KOPT-K1 (cell line): ENCODE data around the gene P2RX6.
"Not testable (repeated sequence)": the region's sequence is repeated elsewhere in the genome, so short reads cannot be mapped to it uniquely, and the experiment has no call there.

Source experiments
- H3K27ac ChIP-seq: fragments of 200-600 bp; sonication (generic); 2 replicates; pipeline ENCODE4 v1.5.1; 2016; ENCODE audit warnings: antibody characterized with exemption, mild to moderate bottlenecking, low read depth, low read length; ENCODE audit not compliant: poor library complexity, severe bottlenecking
- H3K36me3 ChIP-seq: fragments of 200-600 bp; sonication (generic); 2 replicates; pipeline ENCODE4 v1.5.1; 2017; ENCODE audit warnings: antibody characterized with exemption, mild to moderate bottlenecking, low read length, moderate library complexity; ENCODE audit not compliant: insufficient read depth
- H3K9me3 ChIP-seq: fragments of 200-600 bp; sonication (generic); 2 replicates; pipeline ENCODE4 v1.5.1; 2017; ENCODE audit warnings: antibody characterized with exemption, low read length, mild to moderate bottlenecking; ENCODE audit not compliant: insufficient read depth, poor library complexity, severe bottlenecking

Gene P2RX6

GRCh38 chr22:21014726-21015465 is at the start of gene P2RX6:
TSS of gene P2RX6 (plus strand) at chr22:21015165. CDS start at chr22:21015175, 10 bp downstream.
- no peaks in the 10 kb centered on the region for H3K36me3 ChIP-seq
- no peak within 1 kb of the TSS for H3K27ac ChIP-seq
- no peaks in the 10 kb centered on the region for H3K9me3 ChIP-seq

DNA sequence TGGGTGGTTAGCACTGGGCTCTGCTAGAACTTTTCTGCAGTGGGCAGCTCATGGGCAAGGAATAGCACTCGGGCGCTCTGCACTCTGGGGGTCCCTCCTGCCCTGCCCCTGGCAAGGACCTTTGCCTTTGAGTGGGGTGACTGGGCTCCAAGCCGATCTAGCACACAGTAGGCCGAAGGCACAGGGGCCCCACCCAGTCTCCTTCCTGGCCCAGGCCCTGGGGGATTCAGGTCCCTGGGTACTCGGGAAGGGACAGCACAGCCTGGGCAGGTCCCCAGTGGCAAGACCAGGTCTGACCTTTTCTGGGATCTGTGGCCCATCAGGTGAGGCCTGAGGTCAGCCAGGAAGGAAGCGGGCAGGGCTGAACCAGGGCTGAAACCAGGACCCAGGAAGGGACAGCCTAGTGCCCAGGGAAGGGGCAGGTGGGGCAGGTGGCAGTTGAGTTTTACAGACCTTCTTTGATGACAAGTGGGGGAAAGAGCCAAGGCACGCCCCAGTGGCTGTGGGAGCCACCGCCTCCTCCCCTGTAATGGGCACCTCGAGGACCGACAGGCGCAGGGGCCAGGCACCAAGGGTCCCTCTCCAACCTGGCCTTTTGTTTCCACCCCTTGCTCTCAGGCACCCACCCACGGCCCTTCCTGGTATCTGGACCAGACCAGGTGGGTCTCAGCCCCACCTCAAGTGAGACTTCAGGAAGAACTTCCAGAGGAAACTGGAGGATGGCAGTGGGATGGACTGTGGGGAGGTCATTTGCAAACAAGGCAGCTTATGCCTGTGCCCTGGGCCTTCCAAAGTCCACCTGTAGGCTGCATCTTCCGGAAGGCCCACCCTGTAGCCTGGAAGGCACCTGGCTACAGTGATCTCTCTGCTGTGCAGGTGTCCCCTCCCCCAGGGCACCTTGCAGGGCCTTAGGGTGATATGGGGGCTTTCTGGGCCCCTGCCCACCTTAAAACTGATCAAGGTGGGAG is 48.8 kb upstream of the P2RX6 start:
- Histone ChIP-seq H3K27ac (no peak overlapping the region), H3K36me3 (no peaks in the 10 kb centered on the region), H3K9me3 (no peaks in the 10 kb centered on the region)

- Histone ChIP-seq H3K9me3 (no peaks in the 10 kb centered on the region), H3K27ac (no peak within 1 kb of the TSS), H3K36me3 (no peaks in the 10 kb centered on the region)
Measured at GRCh38 chr22:20966883-20967696, 47.9 kb upstream of the P2RX6 start, which contains the start of gene AIFM3. TSS of gene AIFM3 (plus strand) at chr22:20967255. CDS start at chr22:20967945, 690 bp downstream.

GRCh38 chr22:20967697-20968211 is 47.2 kb upstream of the P2RX6 start:
- no peaks in the 10 kb centered on the region for H3K36me3 ChIP-seq
- no peak overlapping the region for H3K27ac ChIP-seq

DNA sequence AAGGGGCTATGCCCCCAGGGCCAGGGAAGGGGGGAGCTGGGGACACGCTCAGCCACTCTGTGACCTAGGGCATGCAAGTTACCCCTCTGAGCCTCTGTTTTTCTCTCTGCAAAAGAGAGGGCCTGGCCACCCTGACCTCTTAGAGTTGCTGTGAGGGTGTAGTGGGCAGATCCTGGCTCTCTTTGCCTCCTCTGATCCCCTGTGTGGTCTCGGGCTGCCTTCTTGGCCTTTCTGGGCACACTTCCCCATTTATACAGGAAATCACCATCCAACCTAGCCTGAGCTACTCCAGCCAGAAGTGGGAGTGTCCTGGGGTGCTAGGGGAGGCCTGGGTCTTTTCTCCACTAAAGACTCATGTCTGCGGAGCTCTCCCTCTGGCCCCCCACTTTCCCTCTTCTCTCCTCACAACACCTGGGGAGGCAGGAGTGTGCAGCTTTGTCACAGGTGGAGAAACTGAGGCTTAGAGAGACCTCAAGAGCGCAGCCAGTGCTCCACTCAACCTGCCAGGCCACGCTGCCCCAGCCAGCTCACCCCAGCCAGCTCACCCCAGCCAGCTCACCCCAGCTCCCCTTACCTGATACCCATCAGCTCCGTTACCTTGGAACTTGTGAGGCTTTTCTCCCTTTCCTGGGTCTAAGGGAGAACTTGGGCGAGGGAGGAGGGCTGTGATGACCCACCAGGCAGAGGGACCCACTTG is 46.5 kb upstream of the P2RX6 start:
- no peak overlapping the region for H3K27ac ChIP-seq
- no peaks in the 10 kb centered on the region for H3K36me3 ChIP-seq

More at GRCh38 chr22:20967697-20968211, 47.2 kb upstream of the P2RX6 start:
- no peaks in the 10 kb centered on the region for H3K9me3 ChIP-seq

DNA sequence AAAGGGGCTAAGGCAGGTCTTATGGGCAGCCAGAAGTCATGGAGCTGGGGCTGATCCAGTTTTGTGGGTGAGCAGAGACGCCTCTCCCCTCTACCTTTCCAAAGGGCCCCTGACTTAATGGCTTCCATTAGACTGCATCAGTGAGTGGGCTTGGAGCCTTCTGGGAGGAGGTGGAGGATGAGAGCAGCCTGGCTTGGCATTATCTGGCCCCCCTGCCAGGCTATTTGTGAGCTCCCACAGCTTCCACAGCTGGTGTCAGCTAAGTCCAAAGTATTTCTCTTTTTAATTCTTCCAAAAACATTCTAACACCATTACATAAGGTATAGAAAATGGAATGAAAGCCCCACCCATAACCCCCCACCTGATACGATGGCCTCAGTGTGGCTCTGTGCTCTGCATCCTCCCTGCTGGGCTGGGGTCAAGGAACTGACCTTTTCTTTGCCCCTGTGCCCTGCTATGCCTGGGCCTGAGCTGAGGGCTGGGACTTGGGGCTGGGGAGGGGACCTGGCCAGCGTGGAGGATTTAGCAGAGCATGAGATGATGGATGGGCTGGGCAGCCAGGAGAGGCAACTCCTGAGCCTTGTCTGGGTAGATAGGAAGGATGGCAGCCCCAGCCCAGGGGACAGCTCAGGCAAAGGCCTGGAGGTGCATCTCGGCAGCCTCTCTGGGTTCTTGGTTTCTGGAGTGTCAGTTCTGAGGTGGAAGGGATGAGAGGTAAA is 43.9 kb upstream of the P2RX6 start:
- Histone ChIP-seq H3K36me3 (no peaks in the 10 kb centered on the region), H3K27ac (no peak overlapping the region), H3K9me3 (no peaks in the 10 kb centered on the region)

More for the DNA sequence above, 46.5 kb upstream of the P2RX6 start:
- no peaks in the 10 kb centered on the region for H3K9me3 ChIP-seq

DNA sequence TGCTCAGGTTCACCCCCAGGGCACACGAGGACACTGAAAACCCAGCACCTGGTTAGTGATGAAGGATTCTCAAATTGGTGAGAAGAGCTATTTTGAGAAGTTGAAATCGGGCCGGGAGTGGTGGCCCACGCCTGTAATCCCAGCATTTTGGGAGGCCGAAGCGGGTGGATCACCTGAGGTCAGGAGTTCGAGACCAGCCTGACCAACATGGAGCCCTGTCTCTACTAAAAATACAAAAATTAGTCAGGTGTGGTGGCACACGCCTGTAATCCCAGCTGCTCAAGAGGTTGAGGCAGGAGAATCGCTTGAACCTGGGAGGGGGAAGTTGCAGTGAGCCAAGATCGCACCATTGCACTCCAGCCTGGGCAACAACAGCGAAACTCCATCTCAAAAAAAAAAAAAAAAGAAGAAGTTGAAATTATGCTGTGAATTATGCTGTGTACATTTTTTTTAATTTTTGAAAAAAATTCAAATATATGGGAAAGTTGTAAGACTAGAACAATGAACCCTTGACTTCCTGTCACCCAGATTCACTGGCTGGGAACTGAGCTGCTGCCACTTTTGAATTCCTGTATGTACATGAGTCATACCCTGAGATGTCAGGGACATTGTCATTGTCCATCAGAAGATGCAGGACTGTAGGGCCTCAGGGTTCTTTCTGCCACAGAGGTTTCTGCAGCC is 42.8 kb upstream of the P2RX6 start:
- not testable (repeated sequence) for H3K36me3 ChIP-seq, H3K9me3 ChIP-seq, H3K27ac ChIP-seq

- H3K9me3 ChIP-seq: no peaks in the 10 kb centered on the region
- no peak overlapping the region for H3K27ac ChIP-seq
- no peaks in the 10 kb centered on the region for H3K36me3 ChIP-seq
Measured at GRCh38 chr22:20972933-20973577, 41.9 kb upstream of the P2RX6 start.

- Histone ChIP-seq H3K27ac (no peak overlapping the region), H3K36me3 (no peaks in the 10 kb centered on the region), H3K9me3 (peaks cover 6% of the 10 kb centered on the region)
Measured at GRCh38 chr22:20973634-20974286, 41.2 kb upstream of the P2RX6 start.

DNA sequence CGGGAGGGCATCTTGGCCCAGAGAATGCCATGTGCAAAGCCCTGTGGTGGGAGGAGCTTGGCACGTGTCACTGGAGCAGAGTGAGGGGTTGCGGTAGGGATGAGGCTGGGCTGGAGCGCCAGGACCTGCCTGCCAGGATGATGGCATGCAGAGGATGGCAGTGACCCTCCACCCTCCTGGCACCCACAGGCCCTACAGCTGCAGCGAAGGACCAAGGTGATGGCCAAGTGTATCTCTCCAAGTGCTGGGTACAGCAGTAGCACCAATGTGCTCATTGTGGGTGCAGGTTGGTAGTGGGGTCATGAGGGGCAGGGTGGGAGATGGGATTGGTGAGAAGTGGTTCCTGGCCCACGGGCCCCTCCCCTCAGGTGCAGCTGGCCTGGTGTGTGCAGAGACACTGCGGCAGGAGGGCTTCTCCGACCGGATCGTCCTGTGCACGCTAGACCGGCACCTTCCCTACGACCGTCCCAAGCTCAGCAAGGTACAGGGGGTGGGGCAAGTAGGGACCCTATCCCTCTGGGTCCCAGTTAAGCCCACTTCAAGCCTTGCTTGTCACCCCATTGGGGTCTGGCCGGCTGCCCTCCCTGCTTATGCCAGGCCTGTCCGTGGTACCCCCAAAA is 40.5 kb upstream of the P2RX6 start:
- no peak overlapping the region for H3K27ac ChIP-seq
- no peaks in the 10 kb centered on the region for H3K36me3 ChIP-seq
- peaks cover 11% of the 10 kb centered on the region for H3K9me3 ChIP-seq

GRCh38 chr22:20975541-20976290 is 39.2 kb upstream of the P2RX6 start:
- H3K27ac ChIP-seq: no peak overlapping the region
- H3K9me3 ChIP-seq: peaks cover 11% of the 10 kb centered on the region
- no peaks in the 10 kb centered on the region for H3K36me3 ChIP-seq
